Mesothelial cell of epicardium (in vitro differentiated cells): ENCODE data around the gene AKT1S1. TPM values are rescaled to one million over a fixed set of nuclear protein-coding genes. Genes with fewer than 3 reads are reported as not detected.

Experiments
- DNase-seq, 2 experiments: peaks; one replicate each; pipeline ENCODE4 v3.0.0; 2021; ENCODE audit warnings: low spot score in 2 of 2; ENCODE audit not compliant: unreplicated experiment in 2 of 2
- H3K27ac Mint-ChIP-seq: 2 replicates; pipeline ENCODE4 v1.8.0; 2021; ENCODE audit warnings: mixed read lengths
- H3K27me3 Mint-ChIP-seq: 2 replicates; pipeline ENCODE4 v1.8.0; 2021; ENCODE audit warnings: low read depth, mixed read lengths
- H3K36me3 Mint-ChIP-seq: 2 replicates; pipeline ENCODE4 v1.8.0; 2021; ENCODE audit warnings: mixed read lengths
- H3K4me1 Mint-ChIP-seq: 2 replicates; pipeline ENCODE4 v1.8.0; 2021; ENCODE audit warnings: mixed read lengths
- H3K4me3 Mint-ChIP-seq: 2 replicates; pipeline ENCODE4 v1.8.0; 2021; ENCODE audit warnings: mild to moderate bottlenecking, moderate library complexity, mixed read lengths
- H3K9me3 Mint-ChIP-seq: 2 replicates; pipeline ENCODE4 v1.8.0; 2021; ENCODE audit warnings: mixed read lengths
- total RNA-seq: library from RNA; stranded (reverse); gene quantifications from 3 replicates; pipeline ENCODE4 v1.2.1, GENCODE V29; 2021
- TF ChIP-seq, protein P1 (sequence below): fragments of 200-600 bp; sonication (generic); IDR thresholded peaks from one replicate; pipeline ENCODE4 v1.5.0; 2021; ENCODE audit warnings: antibody characterized with exemption; ENCODE audit not compliant: unreplicated experiment

The AKT1S1 gene
- total RNA-seq, 1 donor from 2014 or later = 41.8 TPM

DNA sequence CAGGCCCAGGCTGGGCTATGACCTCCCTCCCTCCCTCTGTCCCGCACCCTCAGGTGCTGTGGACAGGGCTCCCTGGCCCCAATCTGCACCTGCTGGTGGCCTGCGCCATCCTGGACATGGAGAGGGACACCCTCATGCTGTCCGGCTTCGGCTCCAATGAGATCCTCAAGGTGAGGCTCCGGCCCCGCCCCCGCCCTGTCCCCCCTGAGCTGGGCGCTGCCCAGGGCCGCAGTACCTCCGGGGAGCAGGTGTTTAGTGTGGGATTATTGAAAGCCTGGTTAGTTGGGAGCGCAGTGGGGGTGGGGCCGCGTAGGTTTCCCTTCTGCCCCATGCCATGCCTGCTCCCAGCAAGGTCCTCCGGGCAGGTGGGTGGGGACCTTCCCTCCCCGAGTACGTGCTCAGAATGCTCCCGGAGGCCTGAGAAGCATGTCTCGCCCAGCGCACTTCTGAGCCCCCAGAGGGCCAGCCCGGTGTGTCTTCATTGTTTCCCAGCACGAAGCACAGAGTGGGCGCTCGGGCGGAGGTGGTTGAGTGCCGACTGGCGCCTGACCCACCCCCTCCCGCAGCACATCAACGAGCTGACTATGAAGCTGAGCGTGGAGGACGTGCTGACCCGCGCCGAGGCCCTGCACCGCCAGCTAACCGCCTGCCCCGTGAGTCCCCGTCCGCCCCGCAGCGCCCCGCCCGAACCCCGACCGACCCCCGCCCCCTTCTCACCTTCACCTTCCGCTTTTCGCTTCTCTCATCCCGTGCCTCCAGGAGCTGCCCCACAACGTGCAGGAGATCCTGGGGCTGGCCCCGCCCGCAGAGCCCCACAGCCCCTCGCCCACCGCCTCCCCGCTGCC, 10.7 kb upstream of the AKT1S1 start:
- H3K27ac Mint-ChIP-seq = no peak overlapping the region
- H3K9me3 Mint-ChIP-seq = no peaks in the 10 kb centered on the region
- no peak for DNase-seq
- TF ChIP-seq, protein P1, sequence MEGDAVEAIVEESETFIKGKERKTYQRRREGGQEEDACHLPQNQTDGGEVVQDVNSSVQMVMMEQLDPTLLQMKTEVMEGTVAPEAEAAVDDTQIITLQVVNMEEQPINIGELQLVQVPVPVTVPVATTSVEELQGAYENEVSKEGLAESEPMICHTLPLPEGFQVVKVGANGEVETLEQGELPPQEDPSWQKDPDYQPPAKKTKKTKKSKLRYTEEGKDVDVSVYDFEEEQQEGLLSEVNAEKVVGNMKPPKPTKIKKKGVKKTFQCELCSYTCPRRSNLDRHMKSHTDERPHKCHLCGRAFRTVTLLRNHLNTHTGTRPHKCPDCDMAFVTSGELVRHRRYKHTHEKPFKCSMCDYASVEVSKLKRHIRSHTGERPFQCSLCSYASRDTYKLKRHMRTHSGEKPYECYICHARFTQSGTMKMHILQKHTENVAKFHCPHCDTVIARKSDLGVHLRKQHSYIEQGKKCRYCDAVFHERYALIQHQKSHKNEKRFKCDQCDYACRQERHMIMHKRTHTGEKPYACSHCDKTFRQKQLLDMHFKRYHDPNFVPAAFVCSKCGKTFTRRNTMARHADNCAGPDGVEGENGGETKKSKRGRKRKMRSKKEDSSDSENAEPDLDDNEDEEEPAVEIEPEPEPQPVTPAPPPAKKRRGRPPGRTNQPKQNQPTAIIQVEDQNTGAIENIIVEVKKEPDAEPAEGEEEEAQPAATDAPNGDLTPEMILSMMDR = no peak
- H3K27me3 Mint-ChIP-seq = peaks cover 27% of the 10 kb centered on the region
- peaks cover 27% of the 10 kb centered on the region for H3K36me3 Mint-ChIP-seq
- H3K4me1 Mint-ChIP-seq = peaks cover 6% of the 10 kb centered on the region
- H3K4me3 Mint-ChIP-seq = no peak overlapping the region

DNA sequence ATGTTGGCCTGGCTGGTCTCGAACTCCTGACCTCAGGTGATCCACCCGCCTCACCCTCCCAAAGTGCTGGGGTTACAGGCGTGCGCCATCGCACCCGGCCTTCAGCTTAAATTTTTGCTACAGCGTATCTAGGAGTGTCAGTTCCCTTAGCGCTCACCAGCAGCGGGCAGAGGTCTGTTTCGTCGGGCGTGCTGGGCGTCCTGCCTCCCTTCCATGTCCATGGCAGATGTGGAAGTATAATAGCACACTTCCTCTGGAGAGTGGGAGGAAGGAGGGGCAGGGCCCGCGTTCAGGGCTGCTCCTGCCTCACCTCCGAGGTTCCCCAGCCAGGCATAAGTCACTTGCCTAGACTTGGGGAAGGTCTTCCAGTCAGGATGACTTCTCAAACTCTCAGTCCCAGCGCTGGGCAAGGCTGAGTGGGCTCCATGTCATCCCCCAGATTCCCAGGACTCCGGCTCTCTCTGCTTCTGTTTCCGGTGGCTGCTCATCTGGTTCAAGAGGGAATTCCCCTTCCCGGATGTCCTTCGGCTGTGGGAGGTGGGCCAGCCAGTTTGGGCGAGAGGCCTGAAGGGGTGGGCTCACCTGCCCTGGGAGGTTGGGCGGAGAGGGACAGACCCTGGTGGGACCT, 10.0 kb upstream of the AKT1S1 start:
- Mint-ChIP-seq H3K27ac (no peak overlapping the region), H3K4me1 (peaks cover 6% of the 10 kb centered on the region), H3K27me3 (peaks cover 20% of the 10 kb centered on the region), H3K9me3 (no peaks in the 10 kb centered on the region), H3K36me3 (peaks cover 30% of the 10 kb centered on the region), H3K4me3 (no peak overlapping the region)
- TF ChIP-seq, protein P1 = no peak
- DNase-seq = no peak

DNA sequence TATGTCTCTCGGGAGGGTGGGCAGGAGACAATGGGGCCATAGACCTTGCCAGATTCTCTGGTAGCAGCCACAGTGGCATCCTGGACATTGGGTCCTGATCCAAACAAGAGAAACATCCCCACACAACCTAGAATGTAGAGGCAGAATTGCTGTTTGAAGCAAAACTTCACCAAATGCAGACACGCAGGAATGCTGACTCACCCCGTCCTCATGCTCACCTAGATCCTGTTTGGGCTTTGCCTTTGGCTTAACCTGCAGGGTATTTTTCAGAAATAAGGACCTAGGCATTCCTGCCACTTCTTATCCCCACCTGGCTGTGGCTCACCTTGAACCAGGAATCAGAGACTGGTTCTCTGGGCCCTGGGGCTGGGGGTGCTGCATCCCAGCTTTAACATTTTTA, 7.6 kb upstream of the AKT1S1 start:
- H3K4me1 Mint-ChIP-seq = no peaks in the 10 kb centered on the region
- H3K36me3 Mint-ChIP-seq = peaks cover 44% of the 10 kb centered on the region
- H3K4me3 Mint-ChIP-seq = no peak overlapping the region
- no peaks in the 10 kb centered on the region for H3K9me3 Mint-ChIP-seq
- H3K27ac Mint-ChIP-seq = no peak overlapping the region
- DNase-seq = no peak
- TF ChIP-seq, protein P1 = no peak
- H3K27me3 Mint-ChIP-seq = peaks cover 2% of the 10 kb centered on the region

DNA sequence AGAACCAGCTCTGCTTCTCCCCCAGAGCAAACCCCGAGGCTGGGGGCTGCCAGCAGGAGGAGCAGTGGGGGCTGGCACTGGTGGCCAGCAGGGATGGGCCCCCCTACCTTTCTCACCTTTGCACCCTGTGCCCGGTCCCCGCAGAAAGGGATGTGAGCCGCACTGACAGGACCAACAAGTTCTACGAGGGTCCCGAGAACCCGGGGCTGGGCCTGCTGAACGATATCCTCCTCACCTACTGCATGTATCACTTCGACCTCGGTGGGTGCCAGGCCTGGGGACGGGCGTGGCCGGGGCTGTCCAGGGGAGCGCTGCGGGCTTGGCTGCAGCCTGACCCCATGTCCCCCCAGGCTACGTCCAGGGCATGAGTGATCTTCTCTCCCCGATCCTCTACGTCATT, 7.0 kb upstream of the AKT1S1 start:
- Mint-ChIP-seq H3K4me3 (no peak overlapping the region), H3K27ac (no peak overlapping the region), H3K9me3 (no peaks in the 10 kb centered on the region), H3K4me1 (peaks cover 2% of the 10 kb centered on the region), H3K27me3 (no peaks in the 10 kb centered on the region), H3K36me3 (peaks cover 46% of the 10 kb centered on the region)
- TF ChIP-seq, protein P1 = no peak
- DNase-seq = no peak

DNA sequence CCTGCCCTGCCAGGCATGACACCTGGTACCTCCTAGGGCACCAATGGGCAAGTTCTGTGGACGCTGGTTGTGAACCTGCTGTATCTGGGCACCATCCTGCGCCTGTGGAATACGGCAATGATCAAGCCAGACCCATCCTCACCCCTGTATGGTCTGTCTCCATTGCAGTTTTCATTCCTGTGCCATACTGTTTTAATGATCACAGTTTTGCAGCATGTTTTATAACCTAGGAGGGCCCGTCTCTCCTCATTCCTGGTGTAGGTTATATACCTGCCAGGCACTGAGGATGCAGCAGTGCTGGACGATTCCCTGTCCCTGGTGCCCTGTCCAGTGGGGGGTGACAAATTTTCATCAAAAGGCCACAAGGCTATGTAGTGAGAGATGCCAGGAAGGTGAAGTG, 5.9 kb upstream of the AKT1S1 start:
- H3K36me3 Mint-ChIP-seq = peaks cover 43% of the 10 kb centered on the region
- no peaks in the 10 kb centered on the region for H3K9me3 Mint-ChIP-seq
- no peak overlapping the region for H3K27ac Mint-ChIP-seq
- TF ChIP-seq, protein P1 = no peak
- no peak overlapping the region for H3K4me3 Mint-ChIP-seq
- H3K27me3 Mint-ChIP-seq = no peaks in the 10 kb centered on the region
- DNase-seq = no peak
- H3K4me1 Mint-ChIP-seq = peaks cover 12% of the 10 kb centered on the region
